Measurements from ENCODE around the gene SNCA.
A peak's percentile ranks its signal among the peaks of the same experiment; 100 is the strongest.

The SNCA gene

GRCh38 chr4:89757154-89757719 is 79.7 kb downstream of the SNCA start:
- H3K9me3 ChIP-seq, result no peaks in the 10 kb centered on the region
- no peaks in the 10 kb centered on the region for H3K27me3 ChIP-seq (ENCODE audit: low read depth)
- in situ Hi-C loops (cut with MboI; ENCODE audit: low sequenced_read_pairs), result no loop called here
- H3K4me3 ChIP-seq, result no peak overlapping the region
- DNase-seq (ENCODE audit: low spot score in 2 of 2), result peak in 1 of 2 experiments; percentile 6
- H3K4me1 ChIP-seq, result peaks cover 19% of the 10 kb centered on the region
- no peaks in the 10 kb centered on the region for H3K36me3 ChIP-seq (replicated peaks)

- peaks cover 19% of the 10 kb centered on the region for H3K4me1 ChIP-seq
- in situ Hi-C loops (cut with MboI; ENCODE audit: low sequenced_read_pairs), result no loop called here
- no peak overlapping the region for H3K4me3 ChIP-seq
- no peaks in the 10 kb centered on the region for H3K36me3 ChIP-seq (replicated peaks)
- H3K27me3 ChIP-seq (ENCODE audit: low read depth), result no peaks in the 10 kb centered on the region
- H3K9me3 ChIP-seq, result no peaks in the 10 kb centered on the region
- DNase-seq (ENCODE audit: low spot score in 2 of 2), result peak in 1 of 2 experiments; percentile 16
Observed at GRCh38 chr4:89755220-89755619, 81.7 kb downstream of the SNCA start.

- no peaks in the 10 kb centered on the region for H3K27me3 ChIP-seq (ENCODE audit: low read depth)
- in situ Hi-C loops (cut with MboI; ENCODE audit: low sequenced_read_pairs), result no loop called here
- no peaks in the 10 kb centered on the region for H3K9me3 ChIP-seq
- no peaks in the 10 kb centered on the region for H3K36me3 ChIP-seq (replicated peaks)
- peaks cover 19% of the 10 kb centered on the region for H3K4me1 ChIP-seq
- no peak for DNase-seq (ENCODE audit: low spot score in 2 of 2)
- no peak overlapping the region for H3K4me3 ChIP-seq
Observed at GRCh38 chr4:89754531-89754930, 82.4 kb downstream of the SNCA start.

GRCh38 chr4:89753601-89754066 is 83.3 kb downstream of the SNCA start:
- DNase-seq (ENCODE audit: low spot score in 2 of 2), result peak in 1 of 2 experiments; percentile 30
- no peaks in the 10 kb centered on the region for H3K36me3 ChIP-seq (replicated peaks)
- no peaks in the 10 kb centered on the region for H3K9me3 ChIP-seq
- peaks cover 19% of the 10 kb centered on the region for H3K4me1 ChIP-seq
- in situ Hi-C loops (cut with MboI; ENCODE audit: low sequenced_read_pairs), result no loop called here
- H3K27me3 ChIP-seq (ENCODE audit: low read depth), result no peaks in the 10 kb centered on the region
- H3K4me3 ChIP-seq, result no peak overlapping the region

- H3K27me3 ChIP-seq (ENCODE audit: low read depth), result no peaks in the 10 kb centered on the region
- H3K4me3 ChIP-seq, result no peak overlapping the region
- H3K36me3 ChIP-seq (replicated peaks), result no peaks in the 10 kb centered on the region
- no peak for DNase-seq (ENCODE audit: low spot score in 2 of 2)
- H3K4me1 ChIP-seq, result peaks cover 19% of the 10 kb centered on the region
- H3K9me3 ChIP-seq, result no peaks in the 10 kb centered on the region
- in situ Hi-C loops (cut with MboI; ENCODE audit: low sequenced_read_pairs), result no loop called here
Observed at GRCh38 chr4:89752932-89753598, 83.9 kb downstream of the SNCA start.

- Histone ChIP-seq H3K27me3 (ENCODE audit: low read depth) (no peaks in the 10 kb centered on the region), H3K9me3 (no peaks in the 10 kb centered on the region), H3K4me3 (no peak overlapping the region), H3K36me3 (replicated peaks) (no peaks in the 10 kb centered on the region), H3K4me1 (peaks cover 16% of the 10 kb centered on the region)
- in situ Hi-C loops (cut with MboI; ENCODE audit: low sequenced_read_pairs), result no loop called here
- no peak for DNase-seq (ENCODE audit: low spot score in 2 of 2)
Observed at GRCh38 chr4:89751416-89751815, 85.5 kb downstream of the SNCA start.

- Histone ChIP-seq H3K9me3 (no peaks in the 10 kb centered on the region), H3K36me3 (replicated peaks) (no peaks in the 10 kb centered on the region), H3K27me3 (ENCODE audit: low read depth) (no peaks in the 10 kb centered on the region), H3K4me3 (no peak overlapping the region), H3K4me1 (no peaks in the 10 kb centered on the region)
- DNase-seq (ENCODE audit: low spot score in 2 of 2), result no peak
- in situ Hi-C loops (cut with MboI; ENCODE audit: low sequenced_read_pairs), result no loop called here
Observed at GRCh38 chr4:89746377-89746776, 90.6 kb downstream of the SNCA start.

GRCh38 chr4:89745708-89746107 is 91.3 kb downstream of the SNCA start:
- no peak overlapping the region for H3K4me3 ChIP-seq
- H3K4me1 ChIP-seq, result no peaks in the 10 kb centered on the region
- DNase-seq (ENCODE audit: low spot score in 2 of 2), result no peak
- in situ Hi-C loops (cut with MboI; ENCODE audit: low sequenced_read_pairs), result no loop called here
- H3K36me3 ChIP-seq (replicated peaks), result no peaks in the 10 kb centered on the region
- H3K9me3 ChIP-seq, result no peaks in the 10 kb centered on the region
- no peaks in the 10 kb centered on the region for H3K27me3 ChIP-seq (ENCODE audit: low read depth)

GRCh38 chr4:89744914-89745313 is 92.0 kb downstream of the SNCA start:
- in situ Hi-C loops (cut with MboI; ENCODE audit: low sequenced_read_pairs), result no loop called here
- Histone ChIP-seq H3K9me3 (no peaks in the 10 kb centered on the region), H3K4me3 (no peak overlapping the region), H3K27me3 (ENCODE audit: low read depth) (no peaks in the 10 kb centered on the region), H3K4me1 (no peaks in the 10 kb centered on the region), H3K36me3 (replicated peaks) (no peaks in the 10 kb centered on the region)
- no peak for DNase-seq (ENCODE audit: low spot score in 2 of 2)

GRCh38 chr4:89741768-89742167 is 95.2 kb downstream of the SNCA start:
- no peaks in the 10 kb centered on the region for H3K36me3 ChIP-seq (replicated peaks)
- in situ Hi-C loops (cut with MboI; ENCODE audit: low sequenced_read_pairs), result no loop called here

GRCh38 chr4:89739311-89739988 is 97.5 kb downstream of the SNCA start:
- DNase-seq (ENCODE audit: low spot score in 2 of 2), result no peak
- Histone ChIP-seq H3K4me1 (no peaks in the 10 kb centered on the region), H3K27me3 (ENCODE audit: low read depth) (no peaks in the 10 kb centered on the region), H3K36me3 (replicated peaks) (no peaks in the 10 kb centered on the region), H3K9me3 (no peaks in the 10 kb centered on the region), H3K4me3 (no peak overlapping the region)
- in situ Hi-C loops (cut with MboI; ENCODE audit: low sequenced_read_pairs), result no loop called here

More at GRCh38 chr4:89741768-89742167, 95.2 kb downstream of the SNCA start:
- Histone ChIP-seq H3K4me1 (no peaks in the 10 kb centered on the region), H3K9me3 (no peaks in the 10 kb centered on the region), H3K27me3 (ENCODE audit: low read depth) (no peaks in the 10 kb centered on the region), H3K4me3 (no peak overlapping the region)
- no peak for DNase-seq (ENCODE audit: low spot score in 2 of 2)

- in situ Hi-C loops (cut with MboI; ENCODE audit: low sequenced_read_pairs), result no loop called here
- H3K4me3 ChIP-seq, result no peak overlapping the region
- no peaks in the 10 kb centered on the region for H3K27me3 ChIP-seq (ENCODE audit: low read depth)
Observed at GRCh38 chr4:89737888-89738287, 99.1 kb downstream of the SNCA start.

GRCh38 chr4:89733946-89734345 is 103.0 kb downstream of the SNCA start:
- Histone ChIP-seq H3K9me3 (no peaks in the 10 kb centered on the region), H3K4me3 (no peak overlapping the region), H3K4me1 (no peaks in the 10 kb centered on the region), H3K36me3 (replicated peaks) (no peaks in the 10 kb centered on the region), H3K27me3 (ENCODE audit: low read depth) (no peaks in the 10 kb centered on the region)
- DNase-seq (ENCODE audit: low spot score in 2 of 2), result no peak
- in situ Hi-C loops (cut with MboI; ENCODE audit: low sequenced_read_pairs), result no loop called here

More at GRCh38 chr4:89737888-89738287, 99.1 kb downstream of the SNCA start:
- Histone ChIP-seq H3K4me1 (no peaks in the 10 kb centered on the region), H3K36me3 (replicated peaks) (no peaks in the 10 kb centered on the region), H3K9me3 (no peaks in the 10 kb centered on the region)
- DNase-seq (ENCODE audit: low spot score in 2 of 2), result no peak

- H3K27me3 ChIP-seq (ENCODE audit: low read depth), result no peaks in the 10 kb centered on the region
- in situ Hi-C loops (cut with MboI; ENCODE audit: low sequenced_read_pairs), result no loop called here
- H3K4me1 ChIP-seq, result no peaks in the 10 kb centered on the region
- H3K36me3 ChIP-seq (replicated peaks), result 0 out of 2 replicates have a peak, but pooled peaks cover 2% of the 10 kb centered on the region
- H3K4me3 ChIP-seq, result no peak overlapping the region
- DNase-seq (ENCODE audit: low spot score in 2 of 2), result no peak
- H3K9me3 ChIP-seq, result no peaks in the 10 kb centered on the region
Observed at GRCh38 chr4:89727238-89727637, 109.7 kb downstream of the SNCA start.
